HG02973 (cell line): Measurements from ENCODE around the gene DOK3.
"Not testable (repeated sequence)": the region's sequence is repeated elsewhere in the genome, so short reads cannot be mapped to it uniquely, and the experiment has no call there.

Experiments
- ATAC-seq: cut with Tn5 transposase; IDR thresholded peaks from one replicate; pipeline ENCODE4 v1.9.1; 2021; ENCODE audit warnings: moderate library complexity; ENCODE audit not compliant: unreplicated experiment

The DOK3 gene

GRCh38 chr5:177536386-177536785, 26.8 kb upstream of the DOK3 start:
- no peak for ATAC-seq

- no peak for ATAC-seq
Observed at GRCh38 chr5:177535125-177535524, 25.5 kb upstream of the DOK3 start.

- ATAC-seq, result not testable (repeated sequence)
Observed at GRCh38 chr5:177534433-177534832, 24.8 kb upstream of the DOK3 start.

- no peak for ATAC-seq
Observed at GRCh38 chr5:177531209-177531940, 21.7 kb upstream of the DOK3 start.

- ATAC-seq, result no peak
Observed at GRCh38 chr5:177530638-177531037, 21.0 kb upstream of the DOK3 start.

GRCh38 chr5:177529247-177530203, 19.9 kb upstream of the DOK3 start:
- no peak for ATAC-seq

- no peak for ATAC-seq
Observed at GRCh38 chr5:177528631-177529030, 19.0 kb upstream of the DOK3 start.

- no peak for ATAC-seq
Observed at GRCh38 chr5:177527595-177527994, 18.0 kb upstream of the DOK3 start.

- ATAC-seq, result no peak
Observed at GRCh38 chr5:177526791-177527190, 17.2 kb upstream of the DOK3 start.

- no peak for ATAC-seq
Observed at GRCh38 chr5:177526191-177526590, 16.6 kb upstream of the DOK3 start.

- no peak for ATAC-seq
Observed at GRCh38 chr5:177524941-177525655, 15.5 kb upstream of the DOK3 start.

GRCh38 chr5:177524539-177524900, 14.9 kb upstream of the DOK3 start:
- ATAC-seq, result no peak

GRCh38 chr5:177523711-177524538, 14.3 kb upstream of the DOK3 start:
- no peak for ATAC-seq

- no peak for ATAC-seq
Observed at GRCh38 chr5:177520916-177521513, 11.4 kb upstream of the DOK3 start.

- no peak for ATAC-seq
Observed at GRCh38 chr5:177520271-177520670, 10.6 kb upstream of the DOK3 start.

GRCh38 chr5:177519463-177520235, 10.0 kb upstream of the DOK3 start:
- no peak for ATAC-seq

GRCh38 chr5:177516601-177517568, 7.3 kb upstream of the DOK3 start, which contains the start of gene DDX41:
Gene DDX41 (minus strand): TSS chr5:177516961. CDS start chr5:177516945, 16 bp downstream.
- peak; percentile 57 for ATAC-seq

- ATAC-seq, result no peak
Observed at GRCh38 chr5:177515580-177515979, 6.0 kb upstream of the DOK3 start.
